Endothelial cell of umbilical vein (primary cell): ENCODE results near the gene PPP4R4. TPM values are rescaled to one million over a fixed set of nuclear protein-coding genes. Genes with fewer than 3 reads are reported as not detected.

Experiments
- BruUV-seq: library from RNA; stranded (reverse); fragments of 400-500 nt; replicated peaks from 2 replicates; lab custom pipeline; 2021; lab: Mats Ljungman, UMichigan
- CTCF ChIA-PET: fragments of 300-600, 350-600 bp; sonication (Branson Sonifier 250); formaldehyde crosslinking; loops from one replicate; lab custom pipeline; 2021; ENCODE audit warnings: antibody characterized with exemption, inconsistent platforms; lab: Charles Lee
- POLR2A ChIA-PET: fragments of 300-600, 350-600 bp; sonication (Branson Sonifier 250); formaldehyde crosslinking; loops from one replicate; lab custom pipeline; 2021; ENCODE audit warnings: antibody characterized with exemption, inconsistent platforms; lab: Charles Lee
- DNase-seq: peaks from one replicate; pipeline ENCODE4 v3.0.0-alpha.2; 2011; ENCODE audit warnings: low read depth, low spot score
- FAIRE-seq: peaks from 2 replicates; lab custom pipeline; 2011; peaks lifted over from hg19 to GRCh38; lab: Jason Lieb, UNC
- H2AFZ ChIP-seq: 2 replicates; pipeline ENCODE4 v1.6.0; 2012; ENCODE audit warnings: low read depth, low read length, control low read depth, inconsistent platforms
- H3K27ac ChIP-seq: 2 replicates; pipeline ENCODE4 v1.5.1; 2011; ENCODE audit warnings: low read depth, mild to moderate bottlenecking, control low read depth, low read length, moderate library complexity; ENCODE audit not compliant: insufficient read depth
- H3K27me3 ChIP-seq, 2 experiments: 2 replicates each; pipeline versions ENCODE4 v1.6.0 to v1.6.1; 2011; ENCODE audit warnings: low read length in 2 of 2, mixed read lengths in 1 of 2; ENCODE audit not compliant: control insufficient read depth in 2 of 2, insufficient read depth in 2 of 2
- H3K36me3 ChIP-seq, 2 experiments: 2 replicates in 1 of 2; 3 replicates in 1 of 2; pipeline ENCODE4 v1.5.1; 2011; ENCODE audit warnings: low read length in 2 of 2, mild to moderate bottlenecking in 1 of 2, moderate library complexity in 1 of 2; ENCODE audit not compliant: control insufficient read depth in 2 of 2, insufficient read depth in 2 of 2; ENCODE audit errors: extremely low read depth in 1 of 2
- H3K4me1 ChIP-seq: 3 replicates; pipeline ENCODE4 v1.5.1; 2011; ENCODE audit warnings: mild to moderate bottlenecking, low read length; ENCODE audit not compliant: control insufficient read depth, insufficient read depth; ENCODE audit errors: extremely low read depth
- H3K4me2 ChIP-seq: 2 replicates; pipeline ENCODE4 v1.6.1; 2011; ENCODE audit warnings: low read length, control low read depth, mixed read lengths; ENCODE audit not compliant: insufficient read depth
- H3K4me3 ChIP-seq, 3 experiments: fragments of 200-600 bp in 1 of 3; sonication (generic), shearing (Covaris generic) in 1 of 3; replicated peaks in 1 of 3; 2 replicates each; pipeline ENCODE4 v1.5.1; 2011 to 2016; ENCODE audit warnings: control low read depth in 3 of 3, low read length in 3 of 3, mild to moderate bottlenecking in 2 of 3, inconsistent platforms in 1 of 3, low read depth in 1 of 3, moderate library complexity in 1 of 3; ENCODE audit not compliant: insufficient read depth in 1 of 3
- H3K79me2 ChIP-seq: 2 replicates; pipeline ENCODE4 v1.6.0; 2012; ENCODE audit warnings: low read length, inconsistent platforms; ENCODE audit not compliant: control insufficient read depth, insufficient read depth
- H3K9ac ChIP-seq: replicated peaks from 2 replicates; pipeline ENCODE3; 2011; ENCODE audit warnings: low read length, control low read depth; ENCODE audit not compliant: insufficient read depth; ENCODE audit errors: extremely low read depth
- H3K9me1 ChIP-seq: replicated peaks from 3 replicates; pipeline ENCODE4 v1.6.0; 2011; ENCODE audit warnings: mild to moderate bottlenecking, low read length; ENCODE audit not compliant: control insufficient read depth, insufficient read depth; ENCODE audit errors: extremely low read depth
- H3K9me3 ChIP-seq: replicated peaks from 2 replicates; pipeline ENCODE4 v1.5.1; 2012; ENCODE audit warnings: low read length, inconsistent platforms; ENCODE audit not compliant: control insufficient read depth, insufficient read depth
- H4K20me1 ChIP-seq: replicated peaks from 2 replicates; pipeline ENCODE3; 2011; ENCODE audit warnings: mild to moderate bottlenecking, low read length; ENCODE audit not compliant: control insufficient read depth, insufficient read depth; ENCODE audit errors: extremely low read depth
- CTCF ChIP-seq, 2 donors: IDR thresholded peaks; 1 replicate in 1 of 2; 2 replicates in 1 of 2; pipeline ENCODE4 v1.5.1; 2011; ENCODE audit warnings: low read length in 2 of 2, mild to moderate bottlenecking in 2 of 2, moderate library complexity in 2 of 2, control low read depth in 1 of 2, inconsistent platforms in 1 of 2, low read depth in 1 of 2; ENCODE audit not compliant: insufficient read depth in 1 of 2; ENCODE audit errors: extremely low read depth in 1 of 2
- EZH2 ChIP-seq: IDR thresholded peaks from 2 replicates; pipeline ENCODE4 v1.6.1; 2012; ENCODE audit warnings: borderline replicate concordance, low read depth, mild to moderate bottlenecking, moderate library complexity, low read length, inconsistent platforms; ENCODE audit not compliant: severe bottlenecking
- GATA2 ChIP-seq: IDR thresholded peaks from 2 replicates; pipeline ENCODE4 v1.7.0; 2011; ENCODE audit warnings: low read depth, mild to moderate bottlenecking, moderate library complexity, mixed read lengths, low read length; ENCODE audit not compliant: insufficient read length, insufficient read depth
- MAX ChIP-seq: IDR thresholded peaks from 2 replicates; pipeline ENCODE4 v1.6.1; 2011; ENCODE audit not compliant: insufficient read depth, insufficient read length
- POLR2AphosphoS5 ChIP-seq: IDR thresholded peaks from 2 replicates; pipeline ENCODE4 v1.6.1; 2012; ENCODE audit warnings: low read depth, mild to moderate bottlenecking, control low read depth, low read length, moderate library complexity; ENCODE audit not compliant: insufficient read depth
- dilution Hi-C: fragments of 300-500 bp; cut with MboI; formaldehyde crosslinking; loops from one replicate; pipeline ENCODE4 v1.15.0; 2019; ENCODE audit warnings: low sequenced_read_pairs; ENCODE audit not compliant: extremely low pct_ligation_motif_present
- intact Hi-C: fragments of 100-400 bp; cut with micrococcal nuclease; formaldehyde crosslinking; loops from one replicate; pipeline ENCODE4 v1.10.0; 2022
- polyA plus RNA-seq, 4 experiments: library from polyadenylated mRNA; depleted of rRNA in 3 of 4; stranded (reverse) in 3 of 4; unstranded in 1 of 4; fragments of >200 nt; gene quantifications; 2 replicates each; pipeline versions ENCODE4 v1.2.1 to v1.2.3, GENCODE V29; 2011 to 2012; ENCODE audit warnings: missing spikeins in 1 of 4
- total RNA-seq: library from RNA; stranded (reverse); gene quantifications from 2 replicates; pipeline ENCODE4 v1.2.3, GENCODE V29; 2021

PPP4R4 gene
- total and polyA plus RNA-seq, 2 donors (not counting 3 experiments of a cell fraction or from before 2014, with no cell fraction given) = not detected

- CTCF ChIA-PET = no interaction called here
- no peak for DNase-seq
- FAIRE-seq = no peak
- no TSS peak for BruUV-seq
- H4K20me1 ChIP-seq = no peaks in the 10 kb centered on the region
- POLR2A ChIA-PET = no interaction called here
- H3K27ac ChIP-seq = no peak overlapping the region
- no peaks in the 10 kb centered on the region for H3K9me3 ChIP-seq
- H3K36me3 ChIP-seq = no peaks in the 10 kb centered on the region
- H3K4me3 ChIP-seq = no peak overlapping the region
- dilution Hi-C loops (no loop called here), intact Hi-C loops (no loop called here)
- no peak overlapping the region for H3K4me2 ChIP-seq
- no peaks in the 10 kb centered on the region for H3K9me1 ChIP-seq
- H3K79me2 ChIP-seq = no peaks in the 10 kb centered on the region
- TF ChIP-seq CTCF (IDR thresholded peaks at IDR 0.05; ENCODE audit: extremely low read depth in 1 of 2, insufficient read depth in 1 of 2, low read depth in 1 of 2, low read length in 2 of 2) (no peak), EZH2 (no peak), MAX (no peak), GATA2 (no peak)
- H3K4me1 ChIP-seq = no peaks in the 10 kb centered on the region
- H3K27me3 ChIP-seq = no peaks in the 10 kb centered on the region
- H3K9ac ChIP-seq = no peak overlapping the region
- H2AFZ ChIP-seq = no peak overlapping the region
These were observed 16.9 kb upstream of the PPP4R4 start for GRCh38 chr14:94157197-94157596.

- no peak overlapping the region for H2AFZ ChIP-seq
- dilution Hi-C loops = no loop called here
- no peaks in the 10 kb centered on the region for H3K79me2 ChIP-seq
- no peaks in the 10 kb centered on the region for H3K36me3 ChIP-seq
- peaks cover 0 to 2% of the 10 kb centered on the region in 2 experiments for H3K27me3 ChIP-seq
- intact Hi-C loops = no loop called here
- no peak for DNase-seq
- H3K9ac ChIP-seq = no peak overlapping the region
- no TSS peak for BruUV-seq
- H3K4me2 ChIP-seq = no peak overlapping the region
- TF ChIP-seq CTCF (IDR thresholded peaks at IDR 0.05; ENCODE audit: extremely low read depth in 1 of 2, insufficient read depth in 1 of 2, low read depth in 1 of 2, low read length in 2 of 2) (no peak), POLR2AphosphoS5 (no peak)
- H3K9me3 ChIP-seq = no peaks in the 10 kb centered on the region
- POLR2A ChIA-PET = no interaction called here
- no peak overlapping the region for H3K4me3 ChIP-seq
- no peaks in the 10 kb centered on the region for H4K20me1 ChIP-seq
- H3K9me1 ChIP-seq = no peaks in the 10 kb centered on the region
- H3K27ac ChIP-seq = no peak overlapping the region
- CTCF ChIA-PET = no interaction called here
- FAIRE-seq = no peak
- H3K4me1 ChIP-seq = no peaks in the 10 kb centered on the region
These were observed 15.8 kb upstream of the PPP4R4 start for GRCh38 chr14:94158239-94158883.
